ENCODE results near the gene CDIP1. TPM values are rescaled to one million over a fixed set of nuclear protein-coding genes. Genes with fewer than 3 reads are reported as not detected.

CDIP1 gene
- total and polyA plus RNA-seq, 2 of the 8 experiments (the other 6 are each of a cell fraction or from before 2014, with no cell fraction given) = 56.6 to 76.3 TPM

GRCh38 chr16:4537376-4538343, 913 bp downstream of the CDIP1 start:
- peaks cover 3% of the 10 kb centered on the region; the same call in 1 of the 2 replicates for H3K23me2 ChIP-seq (ENCODE audit: low read depth, low read length)
- H4K5ac ChIP-seq (ENCODE audit: insufficient read length, low read depth, low read length) = peak overlapping the region; percentile 12
- peaks cover 3 to 9% of the 10 kb centered on the region in 2 experiments for H4K20me1 ChIP-seq (replicated peaks in 1 of 2; ENCODE audit: control insufficient read depth in 1 of 2, insufficient read depth in 2 of 2, low read length in 2 of 2)
- peaks cover 1 to 14% (median 11%) of the 10 kb centered on the region in 4 experiments for H3K27me3 ChIP-seq (replicated peaks in 1 of 4; ENCODE audit: control insufficient read depth in 3 of 4, extremely low read depth in 1 of 4, insufficient read depth in 3 of 4, low read length in 3 of 4)
- peak in 1 of 2 experiments; percentile 75 for DNase-seq (ENCODE audit: low read depth in 1 of 2, low spot score in 2 of 2)
- FAIRE-seq = no peak
- peaks cover 19% of the 10 kb centered on the region for H3K79me1 ChIP-seq (ENCODE audit: low read depth, low read length)
- H2AFZ ChIP-seq (ENCODE audit: low read length) = no peak overlapping the region
- WGBS, 2 experiments (ENCODE audit: extremely low coverage in 1 of 2, insufficient coverage in 1 of 2, insufficient read length in 1 of 2, insufficient replicate concordance in 2 of 2, low coverage in 1 of 2, low lambda C conversion rate in 2 of 2, missing lambda C conversion rate in 1 of 2) = 9% methylated on average over 36 of the region's 75 CpGs; no CpG with 5 or more reads in 1 of the 2 experiments
- H3K4me3 ChIP-seq (ENCODE audit: extremely low read depth in 1 of 4, insufficient read depth in 2 of 4, low read depth in 3 of 4, low read length in 4 of 4) = peak overlapping the region; percentile 69 to 87 (median 80)
- H3K79me2 ChIP-seq (ENCODE audit: control insufficient read depth in 1 of 2, insufficient read depth in 2 of 2, low read length in 2 of 2) = peaks cover 3 to 44% of the 10 kb centered on the region in 2 experiments; a peak in 2 of 4 replicates
- H2AK5ac ChIP-seq (ENCODE audit: low read depth, low read length) = no peak overlapping the region
- H3K27ac ChIP-seq (ENCODE audit: low read depth, low read length) = peak overlapping the region; percentile 72; the same call in 1 of the 2 replicates
- CTCF ChIA-PET (ENCODE audit: partially characterized antibody) = interaction anchor here (1.3 to 40.7 kb wide), 4 partner anchors 12 to 48 kb away, joined by 5 to 968 read pairs (median 10); no protein-coding TSS in a partner anchor
- peak overlapping the region; percentile 15; the same call in 1 of the 2 replicates for H2BK5ac ChIP-seq (ENCODE audit: low read depth, low read length)
- peak overlapping the region; percentile 88 for H3K18ac ChIP-seq (ENCODE audit: extremely low read depth, low read length)
- H2BK120ac ChIP-seq (replicated peaks; ENCODE audit: low read depth, low read length) = no peak overlapping the region
- H2BK20ac ChIP-seq (ENCODE audit: low read length) = no peak overlapping the region
- H3K4me1 ChIP-seq (replicated peaks in 1 of 4; ENCODE audit: control insufficient read depth in 3 of 4, insufficient read depth in 4 of 4, low read length in 3 of 4) = peaks cover 0 to 8% (median 5%) of the 10 kb centered on the region in 4 experiments; a peak in 5 of 7 replicates
- H3K9me3 ChIP-seq (ENCODE audit: insufficient read depth in 2 of 2, low read depth in 1 of 2, low read length in 1 of 2) = peaks cover 6 to 11% of the 10 kb centered on the region in 2 experiments
- peak overlapping the region; percentile 56 for H3K56ac ChIP-seq (replicated peaks; ENCODE audit: insufficient read length, low read depth, low read length)
- H4K8ac ChIP-seq (ENCODE audit: extremely low read depth, insufficient read depth, low read length) = peak overlapping the region; percentile 90
- peak overlapping the region; percentile 43 to 82 (median 72) for H3K9ac ChIP-seq (replicated peaks in 1 of 4; ENCODE audit: extremely low read depth in 1 of 4, low read depth in 3 of 4, low read length in 3 of 4)
- no peak overlapping the region for H2BK15ac ChIP-seq (ENCODE audit: low read length)
- H3K4me2 ChIP-seq (ENCODE audit: insufficient read depth in 1 of 2, low read depth in 2 of 2, low read length in 2 of 2) = peak overlapping the region; percentile 64 to 73
- no peak overlapping the region for H2BK12ac ChIP-seq (ENCODE audit: low read depth, low read length)
- H3K4ac ChIP-seq (replicated peaks; ENCODE audit: insufficient read length, low read depth, low read length) = peak overlapping the region; percentile 80
- peaks cover under 1 to 6% (median 2%) of the 10 kb centered on the region in 4 experiments; a peak in 3 of 8 replicates for H3K36me3 ChIP-seq (ENCODE audit: control insufficient read depth in 2 of 4, insufficient read depth in 4 of 4, low read length in 3 of 4)
- no peak overlapping the region for H3K14ac ChIP-seq (ENCODE audit: insufficient read length)
- POLR2A ChIA-PET (ENCODE audit: partially characterized antibody) = interaction anchor here (0.7 to 2.5 kb wide), 13 partner anchors 8 to 86 kb away, joined by 3 to 11 read pairs (median 4); no protein-coding TSS in a partner anchor
- peak overlapping the region; percentile 3 for H4K91ac ChIP-seq (replicated peaks; ENCODE audit: insufficient read length, low read length)
- H3K23ac ChIP-seq (ENCODE audit: insufficient read length) = no peak overlapping the region
- TF ChIP-seq CTBP2 (IDR thresholded peaks at IDR 0.05; ENCODE audit: borderline replicate concordance, insufficient read depth, insufficient read length, low read length) (peak; percentile 50), USF2 (IDR thresholded peaks at IDR 0.05; ENCODE audit: low read length) (0 out of 2 replicates have a peak, but pooled peaks have one; percentile 3), KDM4A (IDR thresholded peaks at IDR 0.05; ENCODE audit: low read depth, low read length, severe bottlenecking) (peak; percentile 60), TAF1 (IDR thresholded peaks at IDR 0.05; ENCODE audit: low read depth, low read length) (0 out of 2 replicates have a peak, but pooled peaks have one; percentile 31), PHF8 (conservative IDR thresholded peaks at IDR 0.05; ENCODE audit: low read depth, low read length) (peak; percentile 51; the same call in 1 of the 2 replicates), CHD2 (IDR thresholded peaks at IDR 0.05; ENCODE audit: low read length) (no peak), BCL11A (IDR thresholded peaks at IDR 0.05; ENCODE audit: low read depth in 2 of 2, low read length in 2 of 2) (no peak)

All from H1 (cell line).